Upper lobe of right lung (tissue), 1 donor: ENCODE data around the gene KCNQ5. TPM values are rescaled to one million over a fixed set of nuclear protein-coding genes. Genes with fewer than 3 reads are reported as not detected.

Source experiments
- ATAC-seq: fragments of 200-7000 bp; cut with Tn5 transposase; one replicate; pipeline ENCODE4 v1.9.1; 2020; ENCODE audit warnings: mild to moderate bottlenecking, moderate library complexity
- DNase-seq: peaks from one replicate; pipeline ENCODE4 v3.0.0-alpha.2; 2020
- H3K27ac ChIP-seq: fragments of 200-600 bp; one replicate; pipeline ENCODE4 v1.8.0; 2022
- H3K27me3 ChIP-seq: fragments of 200-600 bp; one replicate; pipeline ENCODE4 v1.8.0; 2022; ENCODE audit warnings: mild to moderate bottlenecking
- H3K36me3 ChIP-seq: fragments of 200-600 bp; one replicate; pipeline ENCODE4 v1.8.0; 2022
- H3K4me1 ChIP-seq: fragments of 200-600 bp; one replicate; pipeline ENCODE4 v1.8.0; 2022
- H3K4me3 ChIP-seq: fragments of 200-600 bp; one replicate; pipeline ENCODE4 v1.8.0; 2022; ENCODE audit warnings: mild to moderate bottlenecking
- H3K9me3 ChIP-seq: fragments of 200-600 bp; one replicate; pipeline ENCODE4 v1.8.0; 2022
- intact Hi-C: fragments of 100-400 bp; cut with DNase I; formaldehyde crosslinking; loops from one replicate; pipeline ENCODE4 v1.11.0; 2022
- total RNA-seq: library from RNA; stranded (reverse); fragmentation: NEBNext Ultra II Directional; extraction: Animal tissue kit (Norgen Biotek cat#: 25700); gene quantifications from one replicate; pipeline ENCODE4 v1.2.1, GENCODE V29; 2021
- TF ChIP-seq, protein P1 (sequence below): fragments of 200-600 bp; IDR thresholded peaks from one replicate; pipeline ENCODE4 v1.8.0; 2022; ENCODE audit warnings: antibody characterized with exemption
- donor health status: DM: no; HTN: yes; CAD: no; lungs with severe emphysema.

Gene KCNQ5
- total RNA-seq, 1 donor from 2014 or later, result 1.3 TPM

DNA sequence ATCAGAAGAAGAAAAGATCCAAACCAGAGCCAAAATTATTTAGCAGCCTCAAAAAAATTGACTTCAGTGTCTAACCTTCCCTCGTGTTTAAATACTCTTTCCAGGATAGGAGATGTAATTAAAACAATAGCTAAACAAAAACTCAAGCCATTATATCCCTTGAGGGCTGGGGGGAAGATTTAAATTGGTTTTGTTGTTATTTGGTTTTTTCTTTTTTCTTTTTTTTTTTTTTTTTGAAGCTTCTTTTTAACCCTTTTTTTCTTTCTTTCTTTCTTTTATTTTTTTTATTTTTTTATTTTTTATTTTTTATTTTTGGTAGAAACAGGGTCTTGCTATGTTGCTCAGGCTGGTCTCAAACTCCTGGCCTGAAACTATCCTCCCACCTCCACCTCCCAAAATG, 334.4 kb downstream of the KCNQ5 start:
- H3K4me1 ChIP-seq, result no peaks in the 10 kb centered on the region
- intact Hi-C loops, result no loop called here
- H3K27me3 ChIP-seq, result no peaks in the 10 kb centered on the region

GRCh38 chr6:72959821-72960220, 338.0 kb downstream of the KCNQ5 start:
- Histone ChIP-seq H3K36me3 (no peaks in the 10 kb centered on the region), H3K4me1 (no peaks in the 10 kb centered on the region), H3K4me3 (no peak overlapping the region), H3K9me3 (no peaks in the 10 kb centered on the region), H3K27me3 (no peaks in the 10 kb centered on the region), H3K27ac (no peak overlapping the region)
- TF ChIP-seq, protein P1, sequence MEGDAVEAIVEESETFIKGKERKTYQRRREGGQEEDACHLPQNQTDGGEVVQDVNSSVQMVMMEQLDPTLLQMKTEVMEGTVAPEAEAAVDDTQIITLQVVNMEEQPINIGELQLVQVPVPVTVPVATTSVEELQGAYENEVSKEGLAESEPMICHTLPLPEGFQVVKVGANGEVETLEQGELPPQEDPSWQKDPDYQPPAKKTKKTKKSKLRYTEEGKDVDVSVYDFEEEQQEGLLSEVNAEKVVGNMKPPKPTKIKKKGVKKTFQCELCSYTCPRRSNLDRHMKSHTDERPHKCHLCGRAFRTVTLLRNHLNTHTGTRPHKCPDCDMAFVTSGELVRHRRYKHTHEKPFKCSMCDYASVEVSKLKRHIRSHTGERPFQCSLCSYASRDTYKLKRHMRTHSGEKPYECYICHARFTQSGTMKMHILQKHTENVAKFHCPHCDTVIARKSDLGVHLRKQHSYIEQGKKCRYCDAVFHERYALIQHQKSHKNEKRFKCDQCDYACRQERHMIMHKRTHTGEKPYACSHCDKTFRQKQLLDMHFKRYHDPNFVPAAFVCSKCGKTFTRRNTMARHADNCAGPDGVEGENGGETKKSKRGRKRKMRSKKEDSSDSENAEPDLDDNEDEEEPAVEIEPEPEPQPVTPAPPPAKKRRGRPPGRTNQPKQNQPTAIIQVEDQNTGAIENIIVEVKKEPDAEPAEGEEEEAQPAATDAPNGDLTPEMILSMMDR, result no peak
- ATAC-seq, result no peak
- intact Hi-C loops, result no loop called here
- no peak for DNase-seq

More for the DNA sequence above, 334.4 kb downstream of the KCNQ5 start:
- H3K36me3 ChIP-seq, result no peaks in the 10 kb centered on the region
- no peak for DNase-seq
- no peak for ATAC-seq
- no peak overlapping the region for H3K4me3 ChIP-seq
- no peaks in the 10 kb centered on the region for H3K9me3 ChIP-seq
- TF ChIP-seq, protein P1, result no peak
- no peak overlapping the region for H3K27ac ChIP-seq

- TF ChIP-seq, protein P1, result no peak
- intact Hi-C loops, result no loop called here
Measured at GRCh38 chr6:72963946-72964345, 342.1 kb downstream of the KCNQ5 start.

DNA sequence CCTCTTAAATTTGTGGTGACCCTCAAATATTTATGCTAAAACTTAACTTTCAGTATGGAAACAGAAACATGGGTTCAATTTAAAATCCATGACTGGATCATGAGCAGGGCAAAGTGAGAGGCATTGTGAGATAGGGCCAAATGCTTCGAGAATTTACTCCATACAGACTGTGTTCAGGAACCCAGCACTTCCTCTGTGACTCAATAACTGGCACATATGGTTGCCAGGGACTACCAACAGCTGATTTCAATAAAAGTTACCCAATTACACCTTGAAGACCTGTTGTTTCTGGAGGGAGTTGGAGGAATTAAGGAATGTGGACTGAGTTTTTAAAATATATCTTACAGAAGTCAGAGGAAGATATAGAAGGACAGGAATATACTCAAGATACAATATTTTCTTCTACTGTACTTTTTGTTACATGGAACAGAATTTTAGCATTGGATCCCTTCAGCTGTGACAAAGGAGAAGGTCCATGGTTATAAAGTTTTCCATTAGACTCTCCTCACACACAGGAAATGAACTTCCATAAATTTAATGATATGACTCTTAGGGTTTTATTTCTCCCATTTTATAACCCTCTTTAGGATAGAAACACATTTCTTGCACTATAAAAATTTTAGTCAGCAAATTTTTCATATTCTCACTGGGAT, 344.9 kb downstream of the KCNQ5 start:
- no peaks in the 10 kb centered on the region for H3K4me1 ChIP-seq
- no peak overlapping the region for H3K27ac ChIP-seq
- TF ChIP-seq, protein P1, result no peak
- intact Hi-C loops, result no loop called here
- no peak for DNase-seq
- H3K36me3 ChIP-seq, result no peaks in the 10 kb centered on the region
- H3K4me3 ChIP-seq, result no peak overlapping the region
- H3K27me3 ChIP-seq, result no peaks in the 10 kb centered on the region
- H3K9me3 ChIP-seq, result no peaks in the 10 kb centered on the region
- ATAC-seq, result no peak

More at GRCh38 chr6:72963946-72964345, 342.1 kb downstream of the KCNQ5 start:
- Histone ChIP-seq H3K4me1 (no peaks in the 10 kb centered on the region), H3K36me3 (no peaks in the 10 kb centered on the region), H3K4me3 (no peak overlapping the region), H3K27me3 (no peaks in the 10 kb centered on the region), H3K9me3 (no peaks in the 10 kb centered on the region), H3K27ac (no peak overlapping the region)
- no peak for DNase-seq
- no peak for ATAC-seq

DNA sequence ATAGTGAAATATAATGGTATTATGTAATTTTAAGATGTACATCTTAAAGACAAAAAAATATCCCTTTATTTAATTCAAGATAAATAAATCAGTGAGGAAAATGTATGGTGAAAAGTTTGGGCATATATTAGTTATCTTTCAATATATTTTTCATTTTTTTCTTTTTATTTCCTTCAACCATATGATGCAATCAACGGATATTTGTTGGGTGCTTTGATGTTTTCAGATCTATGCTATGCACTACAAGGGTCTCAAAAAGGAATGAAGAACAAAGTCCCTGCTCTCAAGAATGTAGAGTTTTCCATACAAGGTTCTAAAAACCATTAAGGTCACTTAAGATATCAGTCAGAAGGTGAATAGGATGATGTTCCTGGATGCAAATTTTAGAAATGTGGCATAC, 345.5 kb downstream of the KCNQ5 start:
- ATAC-seq, result no peak

More for the DNA sequence above, 345.5 kb downstream of the KCNQ5 start:
- no peaks in the 10 kb centered on the region for H3K36me3 ChIP-seq
- H3K4me3 ChIP-seq, result no peak overlapping the region
- H3K4me1 ChIP-seq, result no peaks in the 10 kb centered on the region
- DNase-seq, result no peak
- H3K27ac ChIP-seq, result no peak overlapping the region
- H3K27me3 ChIP-seq, result no peaks in the 10 kb centered on the region
- TF ChIP-seq, protein P1, result no peak
- intact Hi-C loops, result no loop called here
- no peaks in the 10 kb centered on the region for H3K9me3 ChIP-seq
